Measurements from ENCODE around the gene ZNF668. TPM values are rescaled to one million over a fixed set of nuclear protein-coding genes. Genes with fewer than 3 reads are reported as not detected.

ZNF668 gene
- total RNA-seq (2022; extraction: Qiagen RNA extraction): 13.2 to 20.9 TPM (median 15.8 TPM) in 5 replicates

DNA sequence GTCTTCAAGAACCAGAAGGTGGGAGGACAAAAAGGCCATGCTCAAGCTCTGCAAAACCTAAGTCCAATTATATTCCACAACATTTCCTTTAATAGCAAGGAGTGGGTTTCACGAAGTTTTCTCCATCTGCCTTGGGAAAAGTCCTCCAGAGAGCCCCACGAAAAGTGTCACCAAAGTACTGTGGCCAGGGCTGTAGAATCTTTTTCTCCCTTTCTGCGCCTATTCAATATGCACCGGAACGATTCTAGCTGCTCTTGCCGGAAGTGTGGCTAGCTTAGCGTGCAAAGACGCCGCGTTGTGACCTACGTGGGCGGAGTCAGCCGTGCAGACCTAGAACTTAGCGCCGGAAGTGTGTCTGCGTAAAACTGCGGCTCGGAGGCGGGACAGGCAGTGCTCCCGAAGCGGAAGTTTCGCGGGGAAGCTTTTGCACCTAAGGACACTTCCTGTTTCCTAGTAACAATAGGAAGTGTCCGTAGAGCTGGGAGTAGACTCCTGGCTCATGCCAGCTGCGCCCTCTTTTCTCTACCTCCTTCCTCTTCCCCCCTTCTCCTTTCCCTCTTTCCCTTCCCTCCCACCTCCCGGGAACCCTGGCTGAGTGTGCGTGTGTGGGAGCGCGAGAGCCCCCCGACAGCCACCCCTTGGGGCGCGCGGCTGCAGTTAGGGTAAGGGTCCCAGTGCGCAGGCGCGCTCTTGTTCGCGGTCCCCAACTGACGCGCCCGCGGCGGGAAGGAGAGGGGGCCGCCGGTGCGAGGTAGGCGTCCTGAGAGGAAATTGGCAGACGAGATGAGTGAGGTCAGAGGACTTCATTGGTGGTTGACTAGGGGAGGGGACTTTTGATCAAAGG lies at the start of gene ZNF668, which contains the start of gene ZNF646:
ZNF668 (minus strand) TSS at position 271 of the 844 bp plus-strand sequence. CDS start 9,781 bp downstream, outside the sequence.
ZNF646 (plus strand) TSS at position 453 of the 844 bp plus-strand sequence. CDS start 1,903 bp downstream, outside the sequence.

DNA sequence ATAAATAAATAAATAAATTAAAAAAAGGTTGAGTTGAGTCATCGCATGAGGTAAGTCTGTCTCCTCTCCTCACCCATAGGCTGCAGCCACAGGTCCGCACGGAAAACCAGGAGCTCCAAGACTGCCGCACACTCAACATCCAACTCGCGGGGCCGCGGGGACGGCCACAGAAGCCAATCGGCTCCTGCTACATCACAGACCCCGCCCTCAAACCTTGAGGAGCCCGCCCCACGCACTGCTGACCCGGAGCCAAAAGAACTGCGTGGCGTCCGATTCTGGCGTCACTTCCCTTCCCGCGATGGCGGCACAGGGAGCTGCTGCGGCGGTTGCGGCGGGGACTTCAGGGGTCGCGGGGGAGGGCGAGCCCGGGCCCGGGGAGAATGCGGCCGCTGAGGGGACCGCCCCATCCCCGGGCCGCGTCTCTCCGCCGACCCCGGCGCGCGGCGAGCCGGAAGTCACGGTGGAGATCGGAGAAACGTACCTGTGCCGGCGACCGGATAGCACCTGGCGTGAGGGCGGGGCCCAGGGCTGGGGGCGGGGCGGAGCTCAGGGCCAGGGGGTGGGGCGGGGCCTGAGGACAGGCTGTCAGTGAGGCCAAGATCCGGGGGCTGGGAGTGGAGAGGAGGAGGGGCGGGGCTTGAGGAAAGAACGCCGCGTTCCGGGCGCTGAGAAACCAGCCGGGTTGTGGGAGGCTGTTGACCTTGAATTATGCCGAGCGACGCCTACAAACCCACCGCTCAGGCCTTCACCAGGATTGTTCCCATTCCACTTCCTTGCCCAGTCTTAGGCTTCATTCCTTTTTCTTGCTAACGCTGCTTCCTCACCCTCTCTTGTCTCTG lies 43.6 kb upstream of the ZNF668 start, which contains the start of gene KAT8:
KAT8 (plus strand) TSS at position 281 of the 839 bp plus-strand sequence; CDS start at position 299, 18 bp downstream.

GRCh38 chr16:31108035-31108793 lies 34.2 kb upstream of the ZNF668 start, which contains the start of gene BCKDK:
TSS of gene BCKDK (plus strand) at chr16:31108386. CDS start at chr16:31109224, 838 bp downstream.

GRCh38 chr16:31094424-31095120 lies 20.5 kb upstream of the ZNF668 start, which contains the start of gene VKORC1:
TSS of gene VKORC1 (minus strand) at chr16:31094797. CDS start at chr16:31094729, 68 bp downstream.

DNA sequence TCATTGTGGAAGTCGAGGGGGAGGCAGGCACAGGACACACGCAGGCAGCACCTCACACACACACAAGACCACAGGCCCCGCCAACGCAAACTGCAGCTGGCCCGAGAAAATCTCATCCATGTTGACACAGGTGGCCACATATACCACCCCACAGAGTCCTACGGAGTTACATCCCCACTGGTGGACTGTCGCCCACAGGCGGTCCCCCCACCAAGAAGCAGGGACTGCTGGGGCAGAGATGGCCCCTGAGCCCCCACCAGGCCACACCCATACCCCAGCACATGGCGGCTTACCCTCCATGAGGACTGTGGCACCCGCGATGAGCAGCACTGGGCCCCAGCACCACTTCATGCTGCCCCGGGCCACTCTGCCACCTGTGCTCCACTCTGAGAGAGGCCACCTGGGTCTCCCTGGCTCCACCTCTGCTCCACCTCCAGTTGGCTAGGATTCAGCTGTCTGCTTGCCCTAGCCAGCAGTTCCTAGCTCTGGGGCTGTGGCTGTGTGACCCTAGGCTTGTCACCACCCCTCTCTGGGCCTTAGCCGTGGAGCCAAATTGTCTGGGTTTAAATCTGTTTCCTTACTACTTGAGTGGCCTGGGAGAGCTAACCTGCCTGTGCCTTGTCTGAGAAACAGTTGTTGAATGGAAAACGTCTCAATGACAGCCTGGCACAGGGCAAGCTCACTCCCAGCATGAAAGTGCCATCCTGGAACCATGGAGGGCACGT lies 14.6 kb upstream of the ZNF668 start, which contains the start of gene PRSS53:
PRSS53 (minus strand) TSS at position 485 of the 725 bp plus-strand sequence; CDS start at position 351, 134 bp downstream.

DNA sequence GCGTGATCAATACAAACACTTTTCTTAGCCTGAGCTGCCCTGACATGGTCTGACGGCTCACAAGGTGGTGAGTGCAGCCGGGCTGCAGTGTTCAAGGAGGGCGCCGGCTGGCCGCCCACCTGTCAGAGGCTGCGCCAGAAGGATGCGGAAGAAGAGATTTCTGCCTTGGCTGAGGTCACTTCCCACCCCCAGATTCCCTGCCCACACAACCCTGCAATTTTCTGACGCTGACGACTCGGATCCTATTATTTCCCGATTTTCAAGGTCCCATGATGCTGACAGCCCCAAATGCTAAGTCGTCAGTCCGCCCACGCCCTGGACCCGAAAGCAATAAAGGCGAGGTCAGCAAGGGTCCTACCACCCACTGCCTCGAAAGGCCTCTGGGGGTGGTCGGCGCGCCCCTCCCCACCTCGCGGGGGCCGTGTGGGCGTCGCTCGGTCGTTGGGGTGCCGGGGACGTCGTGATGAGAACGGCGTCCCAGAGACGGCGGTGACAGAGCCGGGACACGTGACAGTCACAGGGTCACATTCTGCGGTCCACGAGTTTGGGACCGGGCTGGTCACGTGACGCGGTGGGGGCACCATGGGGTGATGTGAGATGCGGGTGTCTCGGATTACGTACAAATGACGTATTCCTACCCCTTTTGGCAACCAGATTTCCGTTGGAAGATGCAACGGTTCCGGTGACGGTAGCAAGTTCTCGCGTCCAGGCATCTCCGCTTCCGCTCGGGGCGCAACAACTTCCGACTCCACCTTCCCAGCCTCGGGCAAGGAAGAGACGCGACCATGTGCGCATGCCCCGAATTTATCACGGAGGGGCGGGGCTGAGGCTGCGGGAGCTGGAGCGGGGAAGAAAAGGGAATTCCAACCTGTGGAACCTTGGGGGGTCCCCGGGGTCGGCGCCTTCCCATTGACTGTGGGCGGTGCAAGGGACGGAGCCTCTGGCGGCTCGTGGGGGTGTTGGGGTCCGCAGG lies 41.0 kb downstream of the ZNF668 start, which contains the start of gene STX4:
STX4 (plus strand) TSS at position 823 of the 973 bp plus-strand sequence. CDS start 248 bp downstream, outside the sequence.

Other genes with a start within 250 kb of the ZNF668 start
- 26.3 to 45.4 TPM (median 43.8 TPM) in 5 replicates for gene BCL7C, start 180.2 kb downstream of the ZNF668 start, total RNA-seq (2022; extraction: Qiagen RNA extraction)
- gene CTF1, start 177.6 kb downstream of the ZNF668 start, total RNA-seq (2022; extraction: Qiagen RNA extraction): 0.16 to 0.29 TPM (median 0.17 TPM) in 5 replicates
- 12.0 to 20.0 TPM (median 16.8 TPM) in 5 replicates for gene FBXL19, start 150.7 kb downstream of the ZNF668 start, total RNA-seq (2022; extraction: Qiagen RNA extraction)
- 10.3 to 14.7 TPM (median 12.3 TPM) in 5 replicates for gene ORAI3, start 125.2 kb downstream of the ZNF668 start, total RNA-seq (2022; extraction: Qiagen RNA extraction)
- gene SETD1A, start 116.5 kb downstream of the ZNF668 start, total RNA-seq (2022; extraction: Qiagen RNA extraction): 18.3 to 20.3 TPM (median 18.6 TPM) in 5 replicates
- gene HSD3B7, start 89.0 kb downstream of the ZNF668 start, total RNA-seq (2022; extraction: Qiagen RNA extraction): 13.5 to 17.0 TPM (median 14.5 TPM) in 5 replicates
- gene STX1B, start 63.6 kb downstream of the ZNF668 start, total RNA-seq (2022; extraction: Qiagen RNA extraction): 1.4 to 1.7 TPM (median 1.6 TPM) in 5 replicates
- 49.2 to 67.7 TPM (median 62.8 TPM) in 5 replicates for gene STX4, start 40.7 kb downstream of the ZNF668 start, total RNA-seq (2022; extraction: Qiagen RNA extraction)
- 9.3 to 10.8 TPM (median 9.9 TPM) in 5 replicates for gene ZNF646, start 182 bp upstream of the ZNF668 start, total RNA-seq (2022; extraction: Qiagen RNA extraction)
- gene PRSS53, start 14.7 kb upstream of the ZNF668 start, total RNA-seq (2022; extraction: Qiagen RNA extraction): 1.1 to 2.1 TPM (median 1.4 TPM) in 5 replicates
- 99.8 to 149 TPM (median 147 TPM) in 5 replicates for gene VKORC1, start 20.6 kb upstream of the ZNF668 start, total RNA-seq (2022; extraction: Qiagen RNA extraction)
- gene BCKDK, start 34.1 kb upstream of the ZNF668 start, total RNA-seq (2022; extraction: Qiagen RNA extraction): 42.8 to 59.1 TPM (median 54.4 TPM) in 5 replicates
- gene KAT8, start 43.4 kb upstream of the ZNF668 start, total RNA-seq (2022; extraction: Qiagen RNA extraction): 44.4 to 51.1 TPM (median 49.2 TPM) in 5 replicates
- 1.2 to 1.8 TPM (median 1.4 TPM) in 5 replicates for gene PRSS8, start 61.5 kb upstream of the ZNF668 start, total RNA-seq (2022; extraction: Qiagen RNA extraction)
- 0.84 to 2.1 TPM (median 1.3 TPM) in 5 replicates for gene PRSS36, start 75.8 kb upstream of the ZNF668 start, total RNA-seq (2022; extraction: Qiagen RNA extraction)
- gene FUS, start 105.9 kb upstream of the ZNF668 start, total RNA-seq (2022; extraction: Qiagen RNA extraction): 494 to 572 TPM (median 537 TPM) in 5 replicates
- gene PYCARD, start 128.5 kb upstream of the ZNF668 start, total RNA-seq (2022; extraction: Qiagen RNA extraction): 26.9 to 41.9 TPM (median 35.6 TPM) in 5 replicates
- gene TRIM72, start 139.9 kb upstream of the ZNF668 start, total RNA-seq (2022; extraction: Qiagen RNA extraction): 0.01 to 0.06 TPM (median 0.02 TPM) in 5 replicates
- not detected in 5 replicates for gene PYDC1, start 142.9 kb upstream of the ZNF668 start, total RNA-seq (2022; extraction: Qiagen RNA extraction)
- 1.1 to 1.6 TPM (median 1.3 TPM) in 5 replicates for gene ITGAM, start 185.7 kb upstream of the ZNF668 start, total RNA-seq (2022; extraction: Qiagen RNA extraction)

All from A549 treated with AZD2906 at 1 μM for 4 hours (cell line).